Prostate gland (tissue), 2 donors: ENCODE data around the gene ZNF726.

ENCODE experiments used
- CTCF ChIP-seq, 4 experiments: fragments of 200-600 bp in 2 of 4; fragments of 450-650 bp in 2 of 4; sonication (generic) in 2 of 4; IDR thresholded peaks; 1 replicate in 3 of 4; 2 replicates in 1 of 4; pipeline ENCODE4 v1.5.1; 2016 to 2019; ENCODE audit warnings: antibody characterized with exemption in 4 of 4, mild to moderate bottlenecking in 2 of 4, moderate library complexity in 2 of 4
- POLR2A ChIP-seq: fragments of 450-650 bp; IDR thresholded peaks from one replicate; pipeline ENCODE4 v1.6.1; 2016; ENCODE audit warnings: antibody characterized with exemption, mild to moderate bottlenecking

DNA sequence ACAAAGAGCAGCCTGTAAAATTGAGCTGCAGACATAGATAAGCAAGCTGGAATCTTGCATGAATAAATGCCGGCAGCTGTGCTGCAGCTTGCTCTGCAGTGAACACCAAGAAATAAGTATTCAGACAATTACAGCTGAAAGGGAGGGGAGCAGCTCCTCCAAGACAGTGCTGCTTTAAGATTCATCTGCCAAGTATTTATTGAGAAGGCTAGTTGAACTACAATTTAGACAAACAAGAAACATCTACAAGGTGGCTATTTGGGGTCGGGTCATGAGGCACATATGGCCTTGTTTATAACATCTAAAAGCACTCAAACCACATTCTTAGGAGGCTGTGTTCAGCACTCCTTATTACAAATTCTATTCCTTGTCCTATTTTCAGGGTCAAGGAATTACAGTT, 34.9 kb downstream of the ZNF726 start:
- TF ChIP-seq POLR2A: no peak
- TF ChIP-seq CTCF (IDR thresholded peaks at IDR 0.05): no peak
